GM23338 (cell line): ENCODE data around the gene RAD18. TPM values are rescaled to one million over a fixed set of nuclear protein-coding genes. Genes with fewer than 3 reads are reported as not detected.

ENCODE experiments used
- ATAC-seq: fragments of 200-7000 bp; cut with Tn5 transposase; 3 replicates; pipeline ENCODE4 v1.9.1; 2020
- DNase-seq: peaks from one replicate; pipeline ENCODE4 v3.0.0-alpha.2; 2015; ENCODE audit warnings: low spot score
- H2AFZ ChIP-seq: fragments of 200-600 bp; sonication (generic); 2 replicates; pipeline ENCODE4 v1.8.0; 2016; ENCODE audit warnings: antibody characterized with exemption, mild to moderate bottlenecking, moderate library complexity
- H3F3A ChIP-seq: fragments of 200-600 bp; sonication (generic); replicated peaks from 2 replicates; pipeline ENCODE4 v1.8.0; 2017; ENCODE audit warnings: antibody characterized with exemption, mixed run types, low read depth
- H3K27ac ChIP-seq: fragments of 200-600 bp; sonication (generic); 2 replicates; pipeline ENCODE4 v1.6.1; 2016; ENCODE audit warnings: low read depth
- H3K27me3 ChIP-seq: fragments of 200-600 bp; sonication (generic); 2 replicates; pipeline ENCODE4 v1.8.0; 2016; ENCODE audit warnings: mild to moderate bottlenecking, mixed run types, moderate library complexity; ENCODE audit not compliant: insufficient read depth
- H3K36me3 ChIP-seq: fragments of 200-600 bp; sonication (generic); 2 replicates; pipeline ENCODE4 v1.8.0; 2016; ENCODE audit warnings: mild to moderate bottlenecking; ENCODE audit not compliant: insufficient read depth
- H3K4me1 ChIP-seq: fragments of 200-600 bp; sonication (generic); 2 replicates; pipeline ENCODE4 v1.8.0; 2016; ENCODE audit warnings: mild to moderate bottlenecking, moderate library complexity; ENCODE audit not compliant: insufficient read depth
- H3K4me2 ChIP-seq: fragments of 200-600 bp; sonication (generic); 2 replicates; pipeline ENCODE4 v1.7.1; 2017; ENCODE audit warnings: mixed run types
- H3K4me3 ChIP-seq: fragments of 200-600 bp; sonication (generic); 2 replicates; pipeline ENCODE4 v1.6.1; 2016; ENCODE audit warnings: mixed run types
- H3K79me2 ChIP-seq: fragments of 200-600 bp; sonication (generic); replicated peaks from 2 replicates; pipeline ENCODE4 v1.8.0; 2017; ENCODE audit warnings: mild to moderate bottlenecking; ENCODE audit not compliant: insufficient read depth
- H3K9me2 ChIP-seq: fragments of 200-600 bp; sonication (generic); 2 replicates; pipeline ENCODE4 v1.8.0; 2017; ENCODE audit not compliant: insufficient read depth
- H4K20me1 ChIP-seq: fragments of 200-600 bp; sonication (generic); replicated peaks from 2 replicates; pipeline ENCODE4 v1.8.0; 2017; ENCODE audit warnings: mild to moderate bottlenecking; ENCODE audit not compliant: insufficient read depth
- H3K27ac Mint-ChIP-seq: 2 replicates; pipeline ENCODE4 v1.8.0; 2020; ENCODE audit warnings: inconsistent platforms, mild to moderate bottlenecking, moderate library complexity, mixed read lengths
- H3K27me3 Mint-ChIP-seq: 3 replicates; pipeline ENCODE4 v1.8.0; 2022; ENCODE audit warnings: low read depth, mild to moderate bottlenecking, moderate library complexity, mixed read lengths, inconsistent platforms; ENCODE audit not compliant: insufficient read depth, poor library complexity
- H3K36me3 Mint-ChIP-seq: 3 replicates; pipeline ENCODE4 v1.8.0; 2021; ENCODE audit warnings: low read depth, mild to moderate bottlenecking, inconsistent platforms, moderate library complexity, mixed read lengths
- H3K4me1 Mint-ChIP-seq: 3 replicates; pipeline ENCODE4 v1.8.0; 2020; ENCODE audit warnings: mild to moderate bottlenecking, inconsistent platforms, mixed read lengths
- H3K4me3 Mint-ChIP-seq: 3 replicates; pipeline ENCODE4 v1.8.0; 2021; ENCODE audit warnings: moderate library complexity, mild to moderate bottlenecking, inconsistent platforms, mixed read lengths
- H3K9me3 Mint-ChIP-seq: 3 replicates; pipeline ENCODE4 v1.8.0; 2020; ENCODE audit warnings: moderate library complexity, mild to moderate bottlenecking, inconsistent platforms, mixed read lengths
- ETS1 ChIP-seq: IDR thresholded peaks from 2 replicates; pipeline ENCODE4 v1.6.1; 2016; ENCODE audit warnings: antibody characterized with exemption
- EZH2 ChIP-seq: fragments of 200-600 bp; sonication (generic); IDR thresholded peaks from one replicate; pipeline ENCODE4 v1.8.0; 2017; ENCODE audit warnings: antibody characterized with exemption, mild to moderate bottlenecking, low read depth; ENCODE audit not compliant: unreplicated experiment
- NANOG ChIP-seq: IDR thresholded peaks from 2 replicates; pipeline ENCODE4 v1.6.1; 2016; ENCODE audit warnings: antibody characterized with exemption, borderline replicate concordance
- POLR2AphosphoS5 ChIP-seq: IDR thresholded peaks from 2 replicates; pipeline ENCODE4 v1.6.1; 2016; ENCODE audit warnings: antibody characterized with exemption, low read depth
- STAT1 ChIP-seq: IDR thresholded peaks from one replicate; pipeline ENCODE4 v1.6.1; 2016; ENCODE audit warnings: antibody characterized with exemption; ENCODE audit not compliant: unreplicated experiment
- ZNF114 ChIP-seq: fragments of 250-450 bp; sonication (Bioruptor Pico); IDR thresholded peaks from 2 replicates; pipeline ENCODE4 v1.5.0; 2020; ENCODE audit warnings: mild to moderate bottlenecking, moderate library complexity
- ZNF331 ChIP-seq: fragments of 250-450 bp; sonication (Bioruptor Pico); IDR thresholded peaks from 2 replicates; pipeline ENCODE4 v1.5.0; 2020; ENCODE audit warnings: low read depth, mild to moderate bottlenecking, moderate library complexity
- polyA plus RNA-seq: library from polyadenylated mRNA; unstranded; fragments of >200 nt; fragmentation: Nextera tagmentation; extraction: Ambion mirVana; gene quantifications from 2 replicates; pipeline ENCODE4 v1.2.1, GENCODE V29; 2016
- total RNA-seq: library from RNA; depleted of rRNA; stranded (reverse); fragments of >200 nt; shearing (Covaris generic); gene quantifications from 2 replicates; pipeline ENCODE4 v1.2.3, GENCODE V29; 2014
- TF ChIP-seq, protein P1 (sequence below), 2 experiments: fragments of 200-600 bp in 1 of 2; sonication (generic) in 1 of 2; conservative IDR thresholded peaks; 2 replicates each; pipeline versions ENCODE4 v1.5.1 to v1.6.1; 2016 to 2017; ENCODE audit warnings: antibody characterized with exemption in 2 of 2, low read depth in 2 of 2, mild to moderate bottlenecking in 2 of 2, moderate library complexity in 1 of 2
- TF ChIP-seq, protein P2 (sequence below): fragments of 250-450 bp; sonication (Bioruptor Pico); IDR thresholded peaks from 2 replicates; pipeline ENCODE4 v1.5.0; 2020; ENCODE audit warnings: mild to moderate bottlenecking, moderate library complexity

Gene RAD18
- total and polyA plus RNA-seq, 2 experiments from 2014 or later: 25.4 to 40.1 TPM

DNA sequence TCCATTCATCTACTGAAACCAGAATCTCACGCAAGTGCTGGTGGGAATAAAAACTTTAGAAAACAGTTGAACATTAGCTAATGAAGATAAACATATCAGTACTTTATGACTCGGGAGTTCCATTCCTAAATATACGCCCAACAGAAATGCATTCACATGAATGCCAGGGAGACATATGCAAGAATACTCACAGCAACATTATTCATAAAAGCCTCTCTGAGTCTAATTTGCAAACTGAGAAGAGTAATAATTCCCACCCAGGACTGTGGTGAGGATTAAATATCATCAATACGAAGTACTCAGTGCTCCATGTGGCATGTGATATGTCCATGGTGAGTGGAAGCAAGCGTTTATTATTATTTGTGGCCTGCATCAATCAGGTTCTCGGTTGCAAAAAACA is 128.3 kb downstream of the RAD18 start (continued):
- TF ChIP-seq ETS1: no peak
- TF ChIP-seq, protein P1, sequence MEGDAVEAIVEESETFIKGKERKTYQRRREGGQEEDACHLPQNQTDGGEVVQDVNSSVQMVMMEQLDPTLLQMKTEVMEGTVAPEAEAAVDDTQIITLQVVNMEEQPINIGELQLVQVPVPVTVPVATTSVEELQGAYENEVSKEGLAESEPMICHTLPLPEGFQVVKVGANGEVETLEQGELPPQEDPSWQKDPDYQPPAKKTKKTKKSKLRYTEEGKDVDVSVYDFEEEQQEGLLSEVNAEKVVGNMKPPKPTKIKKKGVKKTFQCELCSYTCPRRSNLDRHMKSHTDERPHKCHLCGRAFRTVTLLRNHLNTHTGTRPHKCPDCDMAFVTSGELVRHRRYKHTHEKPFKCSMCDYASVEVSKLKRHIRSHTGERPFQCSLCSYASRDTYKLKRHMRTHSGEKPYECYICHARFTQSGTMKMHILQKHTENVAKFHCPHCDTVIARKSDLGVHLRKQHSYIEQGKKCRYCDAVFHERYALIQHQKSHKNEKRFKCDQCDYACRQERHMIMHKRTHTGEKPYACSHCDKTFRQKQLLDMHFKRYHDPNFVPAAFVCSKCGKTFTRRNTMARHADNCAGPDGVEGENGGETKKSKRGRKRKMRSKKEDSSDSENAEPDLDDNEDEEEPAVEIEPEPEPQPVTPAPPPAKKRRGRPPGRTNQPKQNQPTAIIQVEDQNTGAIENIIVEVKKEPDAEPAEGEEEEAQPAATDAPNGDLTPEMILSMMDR (conservative IDR thresholded peaks at IDR 0.05; ENCODE audit: low read depth in 2 of 2): no peak
- TF ChIP-seq STAT1: no peak
- TF ChIP-seq POLR2AphosphoS5: no peak

DNA sequence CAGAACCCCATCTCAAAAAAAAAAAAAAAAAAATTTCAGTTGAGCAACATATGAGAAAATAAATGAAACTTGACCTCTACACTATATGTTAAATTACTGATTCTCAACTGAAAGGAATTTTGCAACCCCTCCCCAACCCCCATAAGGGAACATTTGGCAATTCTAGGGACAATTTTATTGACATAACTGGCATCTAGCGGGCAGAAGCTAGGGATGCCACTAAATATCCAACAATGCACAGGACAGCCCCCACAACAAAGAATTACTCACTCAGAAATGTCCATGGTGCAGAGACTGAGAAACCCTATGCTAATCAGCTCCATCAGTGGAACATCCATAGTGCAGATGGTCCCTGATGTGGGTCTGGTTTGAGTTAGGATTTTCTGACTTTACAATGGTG is 135.6 kb downstream of the RAD18 start:
- H3K4me3 ChIP-seq: no peak overlapping the region
- no peaks in the 10 kb centered on the region for H3K9me2 ChIP-seq
- no peak overlapping the region for H3K4me2 ChIP-seq
- H4K20me1 ChIP-seq: no peaks in the 10 kb centered on the region
- no peaks in the 10 kb centered on the region for H3K4me1 Mint-ChIP-seq
- no peaks in the 10 kb centered on the region for H3F3A ChIP-seq
- no peaks in the 10 kb centered on the region for H3K27me3 ChIP-seq
- no peaks in the 10 kb centered on the region for H3K79me2 ChIP-seq
- no peak overlapping the region for H3K27ac Mint-ChIP-seq
- H3K36me3 Mint-ChIP-seq: no peaks in the 10 kb centered on the region
- no peaks in the 10 kb centered on the region for H3K9me3 Mint-ChIP-seq
- no peaks in the 10 kb centered on the region for H3K36me3 ChIP-seq
- no peak overlapping the region for H3K27ac ChIP-seq
- ATAC-seq (no peak), DNase-seq (no peak)
- H3K4me3 Mint-ChIP-seq: no peak overlapping the region
- no peaks in the 10 kb centered on the region for H3K27me3 Mint-ChIP-seq
- no peak overlapping the region for H2AFZ ChIP-seq
- no peaks in the 10 kb centered on the region for H3K4me1 ChIP-seq
- TF ChIP-seq EZH2 (no peak), ETS1 (no peak), POLR2AphosphoS5 (no peak), NANOG (no peak), ZNF331 (CRISPR knock-in tag) (no peak), ZNF114 (CRISPR knock-in tag) (no peak)
- TF ChIP-seq, protein P1 (conservative IDR thresholded peaks at IDR 0.05; ENCODE audit: low read depth in 2 of 2): no peak
- TF ChIP-seq, protein P2, sequence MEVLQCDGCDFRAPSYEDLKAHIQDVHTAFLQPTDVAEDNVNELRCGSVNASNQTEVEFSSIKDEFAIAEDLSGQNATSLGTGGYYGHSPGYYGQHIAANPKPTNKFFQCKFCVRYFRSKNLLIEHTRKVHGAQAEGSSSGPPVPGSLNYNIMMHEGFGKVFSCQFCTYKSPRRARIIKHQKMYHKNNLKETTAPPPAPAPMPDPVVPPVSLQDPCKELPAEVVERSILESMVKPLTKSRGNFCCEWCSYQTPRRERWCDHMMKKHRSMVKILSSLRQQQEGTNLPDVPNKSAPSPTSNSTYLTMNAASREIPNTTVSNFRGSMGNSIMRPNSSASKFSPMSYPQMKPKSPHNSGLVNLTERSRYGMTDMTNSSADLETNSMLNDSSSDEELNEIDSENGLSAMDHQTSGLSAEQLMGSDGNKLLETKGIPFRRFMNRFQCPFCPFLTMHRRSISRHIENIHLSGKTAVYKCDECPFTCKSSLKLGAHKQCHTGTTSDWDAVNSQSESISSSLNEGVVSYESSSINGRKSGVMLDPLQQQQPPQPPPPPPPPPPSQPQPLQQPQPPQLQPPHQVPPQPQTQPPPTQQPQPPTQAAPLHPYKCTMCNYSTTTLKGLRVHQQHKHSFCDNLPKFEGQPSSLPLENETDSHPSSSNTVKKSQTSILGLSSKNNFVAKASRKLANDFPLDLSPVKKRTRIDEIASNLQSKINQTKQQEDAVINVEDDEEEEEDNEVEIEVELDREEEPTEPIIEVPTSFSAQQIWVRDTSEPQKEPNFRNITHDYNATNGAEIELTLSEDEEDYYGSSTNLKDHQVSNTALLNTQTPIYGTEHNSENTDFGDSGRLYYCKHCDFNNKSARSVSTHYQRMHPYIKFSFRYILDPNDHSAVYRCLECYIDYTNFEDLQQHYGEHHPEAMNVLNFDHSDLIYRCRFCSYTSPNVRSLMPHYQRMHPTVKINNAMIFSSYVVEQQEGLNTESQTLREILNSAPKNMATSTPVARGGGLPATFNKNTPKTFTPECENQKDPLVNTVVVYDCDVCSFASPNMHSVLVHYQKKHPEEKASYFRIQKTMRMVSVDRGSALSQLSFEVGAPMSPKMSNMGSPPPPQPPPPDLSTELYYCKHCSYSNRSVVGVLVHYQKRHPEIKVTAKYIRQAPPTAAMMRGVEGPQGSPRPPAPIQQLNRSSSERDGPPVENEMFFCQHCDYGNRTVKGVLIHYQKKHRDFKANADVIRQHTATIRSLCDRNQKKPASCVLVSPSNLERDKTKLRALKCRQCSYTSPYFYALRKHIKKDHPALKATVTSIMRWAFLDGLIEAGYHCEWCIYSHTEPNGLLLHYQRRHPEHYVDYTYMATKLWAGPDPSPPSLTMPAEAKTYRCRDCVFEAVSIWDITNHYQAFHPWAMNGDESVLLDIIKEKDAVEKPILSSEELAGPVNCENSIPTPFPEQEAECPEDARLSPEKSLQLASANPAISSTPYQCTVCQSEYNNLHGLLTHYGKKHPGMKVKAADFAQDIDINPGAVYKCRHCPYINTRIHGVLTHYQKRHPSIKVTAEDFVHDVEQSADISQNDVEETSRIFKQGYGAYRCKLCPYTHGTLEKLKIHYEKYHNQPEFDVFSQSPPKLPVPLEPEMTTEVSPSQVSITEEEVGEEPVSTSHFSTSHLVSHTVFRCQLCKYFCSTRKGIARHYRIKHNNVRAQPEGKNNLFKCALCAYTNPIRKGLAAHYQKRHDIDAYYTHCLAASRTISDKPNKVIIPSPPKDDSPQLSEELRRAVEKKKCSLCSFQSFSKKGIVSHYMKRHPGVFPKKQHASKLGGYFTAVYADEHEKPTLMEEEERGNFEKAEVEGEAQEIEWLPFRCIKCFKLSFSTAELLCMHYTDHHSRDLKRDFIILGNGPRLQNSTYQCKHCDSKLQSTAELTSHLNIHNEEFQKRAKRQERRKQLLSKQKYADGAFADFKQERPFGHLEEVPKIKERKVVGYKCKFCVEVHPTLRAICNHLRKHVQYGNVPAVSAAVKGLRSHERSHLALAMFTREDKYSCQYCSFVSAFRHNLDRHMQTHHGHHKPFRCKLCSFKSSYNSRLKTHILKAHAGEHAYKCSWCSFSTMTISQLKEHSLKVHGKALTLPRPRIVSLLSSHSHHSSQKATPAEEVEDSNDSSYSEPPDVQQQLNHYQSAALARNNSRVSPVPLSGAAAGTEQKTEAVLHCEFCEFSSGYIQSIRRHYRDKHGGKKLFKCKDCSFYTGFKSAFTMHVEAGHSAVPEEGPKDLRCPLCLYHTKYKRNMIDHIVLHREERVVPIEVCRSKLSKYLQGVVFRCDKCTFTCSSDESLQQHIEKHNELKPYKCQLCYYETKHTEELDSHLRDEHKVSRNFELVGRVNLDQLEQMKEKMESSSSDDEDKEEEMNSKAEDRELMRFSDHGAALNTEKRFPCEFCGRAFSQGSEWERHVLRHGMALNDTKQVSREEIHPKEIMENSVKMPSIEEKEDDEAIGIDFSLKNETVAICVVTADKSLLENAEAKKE (CRISPR knock-in tag): no peak
